H1 (cell line): ENCODE measurements around the gene PACS1. TPM values are rescaled to one million over a fixed set of nuclear protein-coding genes. Genes with fewer than 3 reads are reported as not detected.

ENCODE experiments used
- CTCF ChIA-PET: fragments of 300-600 bp; sonication (Branson Sonifier 250); formaldehyde crosslinking; loops from one replicate; lab custom pipeline; 2021; ENCODE audit not compliant: partially characterized antibody; lab: Charles Lee
- POLR2A ChIA-PET: fragments of 300-600 bp; sonication (Branson Sonifier 250); formaldehyde crosslinking; loops from one replicate; lab custom pipeline; 2021; ENCODE audit warnings: inconsistent platforms; ENCODE audit not compliant: partially characterized antibody; lab: Charles Lee
- DNase-seq, 2 experiments: peaks; one replicate each; pipeline versions ENCODE4 v3.0.0 to v3.0.0-alpha.2; 2010 to 2022; ENCODE audit warnings: low spot score in 2 of 2, low read depth in 1 of 2, mixed read lengths in 1 of 2
- FAIRE-seq: peaks from 2 replicates; lab custom pipeline; 2011; peaks lifted over from hg19 to GRCh38; lab: Jason Lieb, UNC
- H2AFZ ChIP-seq: 2 replicates; pipeline ENCODE4 v1.8.1; 2012; ENCODE audit warnings: low read length, inconsistent platforms
- H2AK5ac ChIP-seq: 2 replicates; pipeline ENCODE4 v1.6.1; 2013; ENCODE audit warnings: low read depth, low read length
- H2BK120ac ChIP-seq: replicated peaks from 2 replicates; pipeline ENCODE3; 2013; ENCODE audit warnings: low read depth, low read length, inconsistent platforms
- H2BK12ac ChIP-seq: 2 replicates; pipeline ENCODE4 v1.6.1; 2013; ENCODE audit warnings: low read depth, low read length
- H2BK15ac ChIP-seq: 2 replicates; pipeline ENCODE4 v1.6.1; 2013; ENCODE audit warnings: low read length
- H2BK20ac ChIP-seq: 2 replicates; pipeline ENCODE4 v1.6.1; 2013; ENCODE audit warnings: low read length
- H2BK5ac ChIP-seq: 2 replicates; pipeline ENCODE4 v1.6.1; 2013; ENCODE audit warnings: low read depth, low read length
- H3K14ac ChIP-seq: 2 replicates; pipeline ENCODE4 v1.6.1; 2013; ENCODE audit warnings: inconsistent platforms; ENCODE audit not compliant: insufficient read length
- H3K18ac ChIP-seq: 2 replicates; pipeline ENCODE4 v1.6.1; 2013; ENCODE audit warnings: low read length; ENCODE audit errors: extremely low read depth
- H3K23ac ChIP-seq: 2 replicates; pipeline ENCODE4 v1.6.1; 2013; ENCODE audit warnings: inconsistent platforms; ENCODE audit not compliant: insufficient read length
- H3K23me2 ChIP-seq: 2 replicates; pipeline ENCODE4 v1.6.1; 2013; ENCODE audit warnings: low read depth, low read length
- H3K27ac ChIP-seq: 2 replicates; pipeline ENCODE4 v1.6.1; 2011; ENCODE audit warnings: low read depth, low read length, inconsistent platforms
- H3K27me3 ChIP-seq, 4 experiments: replicated peaks in 1 of 4; 1 replicate in 1 of 4; 2 replicates in 3 of 4; pipeline versions ENCODE4 v1.6.1 to v1.8.1; 2011 to 2013; ENCODE audit warnings: low read length in 3 of 4, mild to moderate bottlenecking in 3 of 4, inconsistent platforms in 2 of 4, mixed read lengths in 2 of 4, moderate library complexity in 1 of 4; ENCODE audit not compliant: control insufficient read depth in 3 of 4, insufficient read depth in 3 of 4; ENCODE audit errors: extremely low read depth in 1 of 4
- H3K36me3 ChIP-seq, 4 experiments: 2 replicates each; pipeline versions ENCODE4 v1.6.1 to v1.8.1; 2011 to 2013; ENCODE audit warnings: mild to moderate bottlenecking in 4 of 4, low read length in 3 of 4, moderate library complexity in 2 of 4, control low read depth in 1 of 4, inconsistent platforms in 1 of 4; ENCODE audit not compliant: insufficient read depth in 4 of 4, control insufficient read depth in 2 of 4
- H3K4ac ChIP-seq: replicated peaks from 2 replicates; pipeline ENCODE3; 2013; ENCODE audit warnings: low read length, low read depth, mixed read lengths, inconsistent platforms; ENCODE audit not compliant: insufficient read length
- H3K4me1 ChIP-seq, 4 experiments: replicated peaks in 1 of 4; 1 replicate in 1 of 4; 2 replicates in 3 of 4; pipeline versions ENCODE4 v1.6.1 to v1.8.1; 2011 to 2013; ENCODE audit warnings: low read length in 3 of 4, inconsistent platforms in 2 of 4, mixed read lengths in 1 of 4; ENCODE audit not compliant: insufficient read depth in 4 of 4, control insufficient read depth in 3 of 4
- H3K4me2 ChIP-seq, 2 experiments: 2 replicates each; pipeline versions ENCODE4 v1.6.1 to v1.8.1; 2011 to 2013; ENCODE audit warnings: low read depth in 2 of 2, low read length in 2 of 2, control low read depth in 1 of 2, inconsistent platforms in 1 of 2, mild to moderate bottlenecking in 1 of 2; ENCODE audit not compliant: insufficient read depth in 1 of 2
- H3K4me3 ChIP-seq, 4 experiments: fragments of 200-600, 300-600 bp in 1 of 4; sonication (generic), shearing (Covaris generic), sonication (Bioruptor Twin) in 1 of 4; 2 replicates each; pipeline versions ENCODE4 v1.5.1 to v1.8.1; 2011 to 2016; ENCODE audit warnings: low read length in 4 of 4, low read depth in 3 of 4, control low read depth in 2 of 4, inconsistent platforms in 2 of 4, mild to moderate bottlenecking in 2 of 4, mixed read lengths in 1 of 4, moderate library complexity in 1 of 4; ENCODE audit not compliant: insufficient read depth in 2 of 4; ENCODE audit errors: extremely low read depth in 1 of 4
- H3K56ac ChIP-seq: replicated peaks from 2 replicates; pipeline ENCODE3; 2013; ENCODE audit warnings: low read depth, mild to moderate bottlenecking, mixed read lengths, low read length, inconsistent platforms; ENCODE audit not compliant: insufficient read length
- H3K79me1 ChIP-seq: 2 replicates; pipeline ENCODE4 v1.6.1; 2013; ENCODE audit warnings: low read depth, low read length, control low read depth
- H3K79me2 ChIP-seq, 2 experiments: 2 replicates each; pipeline versions ENCODE4 v1.6.1 to v1.8.1; 2012 to 2013; ENCODE audit warnings: low read length in 2 of 2, mild to moderate bottlenecking in 2 of 2, inconsistent platforms in 1 of 2; ENCODE audit not compliant: insufficient read depth in 2 of 2, control insufficient read depth in 1 of 2
- H3K9ac ChIP-seq, 4 experiments: replicated peaks in 1 of 4; 1 replicate in 1 of 4; 2 replicates in 3 of 4; pipeline versions ENCODE4 v1.6.1 to v1.8.1; 2011 to 2013; ENCODE audit warnings: low read depth in 3 of 4, low read length in 3 of 4, control low read depth in 2 of 4, mild to moderate bottlenecking in 2 of 4, moderate library complexity in 2 of 4, inconsistent platforms in 1 of 4; ENCODE audit errors: extremely low read depth in 1 of 4
- H3K9me3 ChIP-seq, 2 experiments: 2 replicates each; pipeline versions ENCODE4 v1.6.1 to v1.8.1; 2012 to 2013; ENCODE audit warnings: mild to moderate bottlenecking in 2 of 2, moderate library complexity in 2 of 2, control low read depth in 1 of 2, inconsistent platforms in 1 of 2, low read depth in 1 of 2, low read length in 1 of 2, mixed read lengths in 1 of 2; ENCODE audit not compliant: insufficient read depth in 2 of 2
- H4K20me1 ChIP-seq, 2 experiments: replicated peaks in 1 of 2; 2 replicates each; pipeline versions ENCODE3 to v1.8.1; 2011 to 2013; ENCODE audit warnings: inconsistent platforms in 2 of 2, low read length in 2 of 2, mild to moderate bottlenecking in 1 of 2; ENCODE audit not compliant: insufficient read depth in 2 of 2, control insufficient read depth in 1 of 2
- H4K5ac ChIP-seq: 2 replicates; pipeline ENCODE4 v1.6.1; 2013; ENCODE audit warnings: low read length, low read depth, mixed read lengths, inconsistent platforms; ENCODE audit not compliant: insufficient read length
- H4K8ac ChIP-seq: 2 replicates; pipeline ENCODE4 v1.8.0; 2013; ENCODE audit warnings: mild to moderate bottlenecking, moderate library complexity, low read length, inconsistent platforms; ENCODE audit not compliant: insufficient read depth; ENCODE audit errors: extremely low read depth
- H4K91ac ChIP-seq: replicated peaks from 2 replicates; pipeline ENCODE3; 2013; ENCODE audit warnings: low read length, mixed read lengths, inconsistent platforms; ENCODE audit not compliant: insufficient read length
- CHD1 ChIP-seq: IDR thresholded peaks from 2 replicates; pipeline ENCODE4 v1.6.1; 2012; ENCODE audit warnings: low read depth, low read length, improper control_type of control experiment
- GTF2F1 ChIP-seq: IDR thresholded peaks from 2 replicates; pipeline ENCODE4 v1.6.1; 2012; ENCODE audit warnings: low read depth, low read length, improper control_type of control experiment, borderline replicate concordance
- HDAC6 ChIP-seq: IDR thresholded peaks from one replicate; pipeline ENCODE4 v1.7.1; 2012; ENCODE audit warnings: low read depth, mild to moderate bottlenecking, inconsistent platforms, low read length, moderate library complexity
- POLR2A ChIP-seq, 2 experiments: IDR thresholded peaks; 1 replicate in 1 of 2; 2 replicates in 1 of 2; pipeline ENCODE4 v1.6.1; 2011; ENCODE audit warnings: low read depth in 2 of 2, low read length in 2 of 2, mild to moderate bottlenecking in 2 of 2; ENCODE audit errors: control extremely low read depth in 1 of 2
- POLR2AphosphoS5 ChIP-seq: IDR thresholded peaks from 2 replicates; pipeline ENCODE4 v1.6.1; 2011; ENCODE audit warnings: low read depth, low read length
- SP2 ChIP-seq: IDR thresholded peaks from 2 replicates; pipeline ENCODE4 v1.6.1; 2012; ENCODE audit warnings: mild to moderate bottlenecking, low read length, inconsistent platforms
- SP4 ChIP-seq: IDR thresholded peaks from 2 replicates; pipeline ENCODE4 v1.6.1; 2012; ENCODE audit warnings: low read length, inconsistent platforms
- WGBS, 2 experiments: shearing (Covaris generic) in 1 of 2; methylation state at CpG; one replicate each; pipeline versions ENCODE4 v1.1.6 to v1.1.7; 2013 to 2015; ENCODE audit warnings: low lambda C conversion rate in 2 of 2, mixed read lengths in 2 of 2, inconsistent platforms in 1 of 2, low coverage in 1 of 2, missing lambda C conversion rate in 1 of 2; ENCODE audit not compliant: insufficient replicate concordance in 2 of 2, insufficient coverage in 1 of 2, insufficient read length in 1 of 2; ENCODE audit errors: extremely low coverage in 1 of 2, missing lambda C conversion rate in 1 of 2; 5-methylcytosine and 5-hydroxymethylcytosine counted together
- polyA plus RNA-seq, 7 experiments: library from polyadenylated mRNA; depleted of rRNA in 3 of 7; stranded (reverse) in 5 of 7; unstranded in 2 of 7; fragments of >200 nt in 5 of 7; fragments of 200-250 nt in 2 of 7; gene quantifications; 1 replicate in 5 of 7; 2 replicates in 1 of 7; 4 replicates in 1 of 7; pipeline versions ENCODE4 v1.2.1 to v1.2.3, GENCODE V29; 2011 to 2013; ENCODE audit warnings: missing spikeins in 2 of 7, mixed read lengths in 2 of 7
- total RNA-seq: library from RNA; stranded (reverse); fragmentation: NEBNext Ultra II Directional; extraction: Animal tissue kit (Norgen Biotek cat#: 25700); gene quantifications from 2 replicates; pipeline ENCODE4 v1.2.1, GENCODE V29; 2021

The PACS1 gene
- total and polyA plus RNA-seq, 2 of the 8 experiments (the other 6 are each of a cell fraction or from before 2014, with no cell fraction given): 11.5 to 36.0 TPM

DNA sequence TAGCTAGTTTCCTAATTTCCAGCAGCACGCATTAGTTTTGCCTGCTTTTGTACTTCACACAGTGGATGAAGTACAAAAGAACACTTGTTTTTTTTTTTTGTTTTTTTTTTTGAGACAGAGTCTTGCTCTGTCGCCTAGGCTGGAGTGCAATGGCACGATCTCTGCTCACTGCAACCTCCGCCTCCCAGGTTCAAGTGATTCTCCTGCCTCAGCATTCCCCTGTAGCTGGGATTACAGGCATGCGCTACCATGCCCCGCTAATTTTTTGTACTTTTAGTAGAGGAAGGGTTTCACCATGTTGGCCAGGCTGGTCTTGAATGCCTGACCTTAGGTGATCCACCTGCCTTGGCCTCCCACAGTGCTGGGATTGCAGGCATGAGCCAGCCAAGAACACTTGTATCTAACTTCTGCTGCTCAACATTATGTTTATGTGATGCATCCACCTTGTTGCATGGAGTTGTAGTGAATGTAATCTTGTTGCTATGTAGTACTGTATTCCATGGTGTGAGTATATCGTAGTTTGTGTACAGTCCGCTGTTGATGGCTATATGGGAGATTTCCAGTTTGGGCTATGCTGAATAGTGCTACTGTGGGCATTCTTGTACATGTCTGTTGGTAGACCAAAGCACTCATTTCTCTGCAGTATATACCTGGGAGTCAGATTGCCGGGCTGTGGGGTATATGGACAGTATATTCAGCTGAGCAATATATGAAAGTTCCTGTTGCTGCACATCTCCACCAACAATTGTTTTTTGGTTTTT, 17.3 kb downstream of the PACS1 start:
- Histone ChIP-seq H2BK120ac (no peak overlapping the region), H3K4me1 (peaks cover 0 to 3% (median under 1%) of the 10 kb centered on the region in 4 experiments; a peak in 1 of 7 replicates), H4K91ac (no peak overlapping the region), H4K5ac (no peak overlapping the region), H3K27me3 (no peaks in the 10 kb centered on the region), H3K14ac (no peak overlapping the region), H4K8ac (no peak overlapping the region), H2AK5ac (no peak overlapping the region), H2BK20ac (no peak overlapping the region), H3K9ac (no peak overlapping the region), H3K9me3 (no peaks in the 10 kb centered on the region), H3K4ac (no peak overlapping the region), H3K23ac (no peak overlapping the region), H2AFZ (no peak overlapping the region), H3K4me3 (no peak overlapping the region), H3K56ac (no peak overlapping the region), H2BK15ac (no peak overlapping the region), H3K18ac (no peak overlapping the region), H2BK5ac (no peak overlapping the region), H4K20me1 (no peaks in the 10 kb centered on the region), H3K4me2 (no peak overlapping the region), H3K23me2 (no peaks in the 10 kb centered on the region; the same call in 1 of the 2 replicates), H3K79me1 (peaks cover 3% of the 10 kb centered on the region), H3K79me2 (no peaks in the 10 kb centered on the region; a peak in 1 of 4 replicates), H2BK12ac (no peak overlapping the region), H3K36me3 (no peaks in the 10 kb centered on the region), H3K27ac (no peak overlapping the region)
- CTCF ChIA-PET: interaction anchor here (0.6 to 2.8 kb wide), 2 partner anchors 32 to 46 kb away, joined by 4 to 9 read pairs; no protein-coding TSS in a partner anchor
- 93% methylated on average over 7 of the region's 9 CpGs; no CpG with 5 or more reads in 1 of the 2 experiments for WGBS, 2 experiments
- FAIRE-seq (no peak), DNase-seq (no peak)
- TF ChIP-seq GTF2F1 (no peak), POLR2A (IDR thresholded peaks at IDR 0.05; ENCODE audit: control extremely low read depth in 1 of 2, low read depth in 2 of 2, low read length in 2 of 2) (no peak), SP4 (no peak), POLR2AphosphoS5 (no peak), HDAC6 (no peak), CHD1 (no peak), SP2 (no peak)
- POLR2A ChIA-PET: interaction anchor here (0.8 to 1.0 kb wide), 2 partner anchors 11 to 18 kb away, joined by 3 read pairs; no protein-coding TSS in a partner anchor
